Measurements from ENCODE around the gene AHDC1. TPM values are rescaled to one million over a fixed set of nuclear protein-coding genes. Genes with fewer than 3 reads are reported as not detected.
A peak's percentile ranks its signal among the peaks of the same experiment; 100 is the strongest.

The AHDC1 gene
- total RNA-seq, 1 donor from 2014 or later = 7.0 TPM

DNA sequence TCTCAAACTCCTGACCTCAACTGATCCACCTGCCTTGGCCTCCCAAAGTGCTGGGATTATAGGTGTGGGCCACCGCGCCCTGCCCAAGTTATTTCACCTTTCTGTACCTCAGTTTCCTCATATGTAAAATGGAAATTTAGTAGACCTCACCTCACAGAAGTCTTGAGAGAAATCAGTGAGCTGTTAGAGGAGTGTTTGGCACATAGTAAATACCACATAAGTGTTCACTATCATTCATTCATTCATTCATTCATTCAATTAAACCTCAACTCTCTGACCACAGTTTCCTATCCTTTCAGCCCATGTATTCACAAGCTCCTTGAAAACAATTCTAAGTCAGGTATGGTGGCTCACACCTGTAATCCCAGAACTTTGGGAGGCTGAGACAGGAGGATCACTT lies 34.9 kb upstream of the AHDC1 start:
- Histone ChIP-seq H3K4me3 (no peak overlapping the region), H4K20me1 (ENCODE audit: low read depth) (no peaks in the 10 kb centered on the region), H2AFZ (replicated peaks) (no peak overlapping the region), H3K36me3 (no peaks in the 10 kb centered on the region), H3K9me3 (ENCODE audit: low read depth) (no peaks in the 10 kb centered on the region), H3K27me3 (peaks cover 23% of the 10 kb centered on the region), H3F3A (ENCODE audit: low read depth) (no peaks in the 10 kb centered on the region), H3K79me2 (ENCODE audit: low read depth) (no peaks in the 10 kb centered on the region), H3K4me1 (peaks cover 4% of the 10 kb centered on the region), H3K27ac (no peak overlapping the region), H3K4me2 (no peak overlapping the region), H3K9ac (no peak overlapping the region)
- Mint-ChIP-seq H3K4me1 (peaks cover 24% of the 10 kb centered on the region), H3K4me3 (no peak overlapping the region), H3K9me3 (no peaks in the 10 kb centered on the region), H3K27me3 (ENCODE audit: insufficient read depth, low read depth) (peaks cover 15% of the 10 kb centered on the region), H3K36me3 (no peaks in the 10 kb centered on the region), H3K27ac (no peak overlapping the region)
- TF ChIP-seq EZH2phosphoT487 (IDR thresholded peaks at IDR 0.05) (no peak), EZH2 (IDR thresholded peaks at IDR 0.05) (no peak)
- TF ChIP-seq, protein P1, sequence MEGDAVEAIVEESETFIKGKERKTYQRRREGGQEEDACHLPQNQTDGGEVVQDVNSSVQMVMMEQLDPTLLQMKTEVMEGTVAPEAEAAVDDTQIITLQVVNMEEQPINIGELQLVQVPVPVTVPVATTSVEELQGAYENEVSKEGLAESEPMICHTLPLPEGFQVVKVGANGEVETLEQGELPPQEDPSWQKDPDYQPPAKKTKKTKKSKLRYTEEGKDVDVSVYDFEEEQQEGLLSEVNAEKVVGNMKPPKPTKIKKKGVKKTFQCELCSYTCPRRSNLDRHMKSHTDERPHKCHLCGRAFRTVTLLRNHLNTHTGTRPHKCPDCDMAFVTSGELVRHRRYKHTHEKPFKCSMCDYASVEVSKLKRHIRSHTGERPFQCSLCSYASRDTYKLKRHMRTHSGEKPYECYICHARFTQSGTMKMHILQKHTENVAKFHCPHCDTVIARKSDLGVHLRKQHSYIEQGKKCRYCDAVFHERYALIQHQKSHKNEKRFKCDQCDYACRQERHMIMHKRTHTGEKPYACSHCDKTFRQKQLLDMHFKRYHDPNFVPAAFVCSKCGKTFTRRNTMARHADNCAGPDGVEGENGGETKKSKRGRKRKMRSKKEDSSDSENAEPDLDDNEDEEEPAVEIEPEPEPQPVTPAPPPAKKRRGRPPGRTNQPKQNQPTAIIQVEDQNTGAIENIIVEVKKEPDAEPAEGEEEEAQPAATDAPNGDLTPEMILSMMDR (IDR thresholded peaks at IDR 0.05) = no peak
- DNase-seq (ENCODE audit: low spot score) = no peak

DNA sequence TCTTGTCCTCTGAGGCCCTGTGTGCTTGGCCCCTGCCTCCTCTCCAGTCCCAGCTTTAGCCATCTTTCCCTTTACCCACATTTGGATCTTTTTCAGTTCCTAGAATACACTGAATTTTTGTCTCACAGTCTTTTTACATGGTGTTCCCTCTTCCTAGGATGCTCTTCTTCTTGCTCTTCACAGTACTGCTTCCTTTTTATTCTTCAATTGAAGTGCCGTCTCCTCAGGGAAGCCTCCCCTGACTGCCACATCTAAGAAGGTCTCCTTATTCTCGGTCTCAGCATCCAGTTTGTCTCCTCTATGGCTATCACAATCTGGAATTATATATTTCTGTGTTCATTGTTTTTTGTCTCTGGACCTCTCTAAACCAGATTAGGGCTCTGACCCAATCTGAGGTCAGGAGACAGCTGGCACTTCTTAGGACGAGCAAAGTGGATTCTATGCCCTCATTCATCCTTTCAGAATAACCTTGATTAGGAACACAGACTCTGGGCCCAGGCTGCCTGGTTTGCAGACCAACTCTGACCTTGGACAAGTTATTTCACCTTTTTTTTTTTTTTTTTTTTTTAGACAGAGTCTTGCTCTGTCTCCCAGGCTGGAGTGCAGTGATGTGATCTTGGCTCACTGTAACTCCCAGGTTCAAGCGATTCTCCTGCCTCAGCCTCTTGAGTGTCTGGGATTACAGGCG lies 34.2 kb upstream of the AHDC1 start:
- H3K36me3 Mint-ChIP-seq = no peaks in the 10 kb centered on the region
- H3K4me3 Mint-ChIP-seq = no peak overlapping the region
- Histone ChIP-seq H3F3A (ENCODE audit: low read depth) (no peaks in the 10 kb centered on the region), H3K9ac (no peak overlapping the region), H3K79me2 (ENCODE audit: low read depth) (no peaks in the 10 kb centered on the region), H3K36me3 (no peaks in the 10 kb centered on the region), H3K27me3 (peaks cover 29% of the 10 kb centered on the region), H3K4me3 (no peak overlapping the region), H3K4me1 (peaks cover 4% of the 10 kb centered on the region), H3K9me3 (ENCODE audit: low read depth) (no peaks in the 10 kb centered on the region), H4K20me1 (ENCODE audit: low read depth) (no peaks in the 10 kb centered on the region), H2AFZ (replicated peaks) (no peak overlapping the region), H3K4me2 (no peak overlapping the region), H3K27ac (no peak overlapping the region)
- DNase-seq (ENCODE audit: low spot score) = no peak
- TF ChIP-seq, protein P1 (IDR thresholded peaks at IDR 0.05) = no peak
- TF ChIP-seq EZH2phosphoT487 (IDR thresholded peaks at IDR 0.05) (no peak), EZH2 (IDR thresholded peaks at IDR 0.05) (no peak)
- peak overlapping the region; percentile 1 for H3K27ac Mint-ChIP-seq
- H3K4me1 Mint-ChIP-seq = peaks cover 25% of the 10 kb centered on the region
- peaks cover 15% of the 10 kb centered on the region for H3K27me3 Mint-ChIP-seq (ENCODE audit: insufficient read depth, low read depth)
- H3K9me3 Mint-ChIP-seq = no peaks in the 10 kb centered on the region

DNA sequence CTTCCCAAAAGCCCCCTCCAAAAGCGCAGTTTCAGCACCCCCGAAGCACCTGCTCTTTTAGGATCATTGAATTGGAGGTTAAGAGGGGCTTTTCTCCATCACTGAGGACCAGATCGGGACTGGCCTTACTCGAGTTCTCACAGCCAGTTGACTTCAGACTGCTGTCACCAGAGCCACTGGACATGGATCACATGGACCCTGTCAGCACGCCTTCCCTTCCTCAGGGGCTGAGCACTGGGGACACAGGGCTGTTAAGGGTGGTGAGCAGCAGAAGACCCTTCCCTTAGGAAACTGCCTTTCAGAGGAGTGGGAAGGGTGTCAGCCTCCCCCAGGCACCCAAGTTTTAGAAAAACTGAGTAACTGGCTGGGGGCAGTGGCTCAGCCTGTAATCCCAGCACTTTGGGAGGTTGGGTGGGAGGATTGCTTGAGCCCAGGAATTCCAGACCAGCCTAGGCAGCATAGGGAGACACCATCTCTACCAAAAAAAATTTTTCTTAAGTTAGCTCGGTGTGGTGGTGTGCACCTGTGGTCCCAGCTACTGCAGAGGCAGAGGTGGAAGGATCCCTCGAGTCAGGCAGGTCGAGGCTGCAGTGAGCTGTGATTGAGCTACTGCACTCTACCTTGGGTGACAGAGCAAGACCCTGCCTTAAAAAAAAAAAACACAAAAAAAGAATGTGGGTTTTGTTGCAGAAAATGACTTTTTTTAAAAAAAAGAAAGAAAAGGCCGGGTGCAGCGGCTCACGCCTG lies 31.6 kb upstream of the AHDC1 start:
- no peak overlapping the region for H3K9ac ChIP-seq
- peak overlapping the region; percentile 76 for H3K27ac Mint-ChIP-seq
- peaks cover 20% of the 10 kb centered on the region for H3K27me3 Mint-ChIP-seq (ENCODE audit: insufficient read depth, low read depth)
- H4K20me1 ChIP-seq (ENCODE audit: low read depth) = no peaks in the 10 kb centered on the region
- no peak for DNase-seq (ENCODE audit: low spot score)
- peaks cover 52% of the 10 kb centered on the region for H3K27me3 ChIP-seq
- H3K36me3 ChIP-seq = no peaks in the 10 kb centered on the region
- no peak overlapping the region for H2AFZ ChIP-seq (replicated peaks)
- peak overlapping the region; percentile 64 for H3K4me3 Mint-ChIP-seq
- H3K4me1 ChIP-seq = peaks cover 4% of the 10 kb centered on the region
- no peaks in the 10 kb centered on the region for H3K36me3 Mint-ChIP-seq
- H3K4me1 Mint-ChIP-seq = peaks cover 47% of the 10 kb centered on the region
- H3K27ac ChIP-seq = no peak overlapping the region
- no peaks in the 10 kb centered on the region for H3K79me2 ChIP-seq (ENCODE audit: low read depth)
- TF ChIP-seq, protein P1 (IDR thresholded peaks at IDR 0.05) = no peak
- TF ChIP-seq EZH2 (IDR thresholded peaks at IDR 0.05) (no peak), EZH2phosphoT487 (IDR thresholded peaks at IDR 0.05) (no peak)
- H3K9me3 ChIP-seq (ENCODE audit: low read depth) = no peaks in the 10 kb centered on the region
- H3K4me2 ChIP-seq = no peak overlapping the region
- H3K4me3 ChIP-seq = no peak overlapping the region
- no peaks in the 10 kb centered on the region for H3K9me3 Mint-ChIP-seq
- H3F3A ChIP-seq (ENCODE audit: low read depth) = no peaks in the 10 kb centered on the region

All from neural progenitor cell (in vitro differentiated cells).